Fibroblast of lung (primary cell): ENCODE data around the gene CHURC1.

Experiments used
- EZH2 ChIP-seq: IDR thresholded peaks from 2 replicates; pipeline ENCODE4 v1.5.1; 2012; ENCODE audit warnings: low read length, control low read depth, mild to moderate bottlenecking; ENCODE audit errors: missing control alignments
- TF ChIP-seq, protein P1 (sequence below), 2 donors: IDR thresholded peaks in 1 of 2; conservative IDR thresholded peaks in 1 of 2; 1 replicate in 1 of 2; 2 replicates in 1 of 2; pipeline ENCODE4 v1.5.1; 2011 to 2012; ENCODE audit warnings: low read length in 2 of 2, control low read depth in 1 of 2, inconsistent platforms in 1 of 2, low read depth in 1 of 2, mild to moderate bottlenecking in 1 of 2

DNA sequence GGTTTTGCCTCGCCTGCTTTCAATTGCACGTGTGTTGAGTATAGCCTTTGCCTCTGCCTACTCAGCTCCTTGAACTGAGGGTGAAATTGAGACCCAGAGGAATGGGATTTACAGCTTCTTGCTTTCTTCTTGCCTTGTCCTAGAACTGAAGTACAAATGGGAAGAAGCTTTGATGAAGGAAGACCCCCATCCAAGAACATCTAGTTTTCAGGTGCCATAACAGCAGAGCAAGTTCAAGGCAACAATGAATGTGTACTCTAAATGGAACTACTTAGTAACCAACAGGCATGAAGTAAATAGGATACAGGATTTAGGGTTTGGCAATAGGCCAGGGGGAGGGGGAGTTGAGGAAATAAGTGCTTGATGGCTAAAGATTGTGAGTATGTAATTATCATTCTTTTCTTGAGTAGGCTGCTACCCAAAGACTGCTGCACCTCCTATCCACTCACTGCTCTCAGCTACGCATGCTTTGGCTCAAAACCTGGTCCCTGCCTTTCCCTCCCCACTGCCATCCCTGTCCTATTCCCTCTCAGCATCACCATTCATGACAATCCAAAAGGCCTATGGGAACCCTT, 26.2 kb downstream of the CHURC1 start:
- TF ChIP-seq, protein P1, sequence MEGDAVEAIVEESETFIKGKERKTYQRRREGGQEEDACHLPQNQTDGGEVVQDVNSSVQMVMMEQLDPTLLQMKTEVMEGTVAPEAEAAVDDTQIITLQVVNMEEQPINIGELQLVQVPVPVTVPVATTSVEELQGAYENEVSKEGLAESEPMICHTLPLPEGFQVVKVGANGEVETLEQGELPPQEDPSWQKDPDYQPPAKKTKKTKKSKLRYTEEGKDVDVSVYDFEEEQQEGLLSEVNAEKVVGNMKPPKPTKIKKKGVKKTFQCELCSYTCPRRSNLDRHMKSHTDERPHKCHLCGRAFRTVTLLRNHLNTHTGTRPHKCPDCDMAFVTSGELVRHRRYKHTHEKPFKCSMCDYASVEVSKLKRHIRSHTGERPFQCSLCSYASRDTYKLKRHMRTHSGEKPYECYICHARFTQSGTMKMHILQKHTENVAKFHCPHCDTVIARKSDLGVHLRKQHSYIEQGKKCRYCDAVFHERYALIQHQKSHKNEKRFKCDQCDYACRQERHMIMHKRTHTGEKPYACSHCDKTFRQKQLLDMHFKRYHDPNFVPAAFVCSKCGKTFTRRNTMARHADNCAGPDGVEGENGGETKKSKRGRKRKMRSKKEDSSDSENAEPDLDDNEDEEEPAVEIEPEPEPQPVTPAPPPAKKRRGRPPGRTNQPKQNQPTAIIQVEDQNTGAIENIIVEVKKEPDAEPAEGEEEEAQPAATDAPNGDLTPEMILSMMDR (conservative IDR thresholded peaks at IDR 0.05 in 1 of 2, IDR thresholded peaks at IDR 0.05 in 1 of 2; ENCODE audit: low read depth in 1 of 2, low read length in 2 of 2), result no peak
- no peak for TF ChIP-seq EZH2
